ENCODE measurements around the gene CAPN1. TPM values are rescaled to one million over a fixed set of nuclear protein-coding genes. Genes with fewer than 3 reads are reported as not detected.

Gene CAPN1
- total and polyA plus RNA-seq, 8 donors, result 80.5 to 248 (median 88.0) TPM

DNA sequence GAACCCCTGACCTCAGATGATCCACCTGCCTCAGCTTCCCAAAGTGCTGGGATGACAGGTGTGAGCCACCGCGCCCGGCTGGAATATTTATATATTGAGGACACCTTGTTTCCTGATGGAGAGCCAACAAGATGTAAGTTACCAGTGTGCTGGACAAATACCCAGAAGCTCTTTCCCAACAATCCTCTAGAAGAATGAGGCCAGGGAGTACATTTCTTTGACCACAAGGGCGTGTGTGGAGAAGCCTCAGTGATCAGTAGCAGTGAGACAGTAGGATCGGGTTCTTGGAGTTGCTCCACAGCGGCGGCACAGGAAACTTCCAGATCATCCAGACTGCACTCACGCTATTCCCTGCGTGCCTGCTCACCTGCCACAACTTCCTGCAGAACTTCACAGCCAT is 69.7 kb downstream of the CAPN1 start:
- TF ChIP-seq, protein P1, sequence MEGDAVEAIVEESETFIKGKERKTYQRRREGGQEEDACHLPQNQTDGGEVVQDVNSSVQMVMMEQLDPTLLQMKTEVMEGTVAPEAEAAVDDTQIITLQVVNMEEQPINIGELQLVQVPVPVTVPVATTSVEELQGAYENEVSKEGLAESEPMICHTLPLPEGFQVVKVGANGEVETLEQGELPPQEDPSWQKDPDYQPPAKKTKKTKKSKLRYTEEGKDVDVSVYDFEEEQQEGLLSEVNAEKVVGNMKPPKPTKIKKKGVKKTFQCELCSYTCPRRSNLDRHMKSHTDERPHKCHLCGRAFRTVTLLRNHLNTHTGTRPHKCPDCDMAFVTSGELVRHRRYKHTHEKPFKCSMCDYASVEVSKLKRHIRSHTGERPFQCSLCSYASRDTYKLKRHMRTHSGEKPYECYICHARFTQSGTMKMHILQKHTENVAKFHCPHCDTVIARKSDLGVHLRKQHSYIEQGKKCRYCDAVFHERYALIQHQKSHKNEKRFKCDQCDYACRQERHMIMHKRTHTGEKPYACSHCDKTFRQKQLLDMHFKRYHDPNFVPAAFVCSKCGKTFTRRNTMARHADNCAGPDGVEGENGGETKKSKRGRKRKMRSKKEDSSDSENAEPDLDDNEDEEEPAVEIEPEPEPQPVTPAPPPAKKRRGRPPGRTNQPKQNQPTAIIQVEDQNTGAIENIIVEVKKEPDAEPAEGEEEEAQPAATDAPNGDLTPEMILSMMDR (IDR thresholded peaks at IDR 0.05), result no peak
- H3K4me3 ChIP-seq, result no peak overlapping the region
- no peak overlapping the region for H3K27ac ChIP-seq
- H3K36me3 ChIP-seq, result no peaks in the 10 kb centered on the region
- no peak for ATAC-seq
- intact Hi-C loops (cut with DNase I), result no loop called here
- H3K9me3 ChIP-seq, result no peaks in the 10 kb centered on the region
- no peak for DNase-seq
- no peaks in the 10 kb centered on the region for H3K27me3 ChIP-seq
- no peaks in the 10 kb centered on the region for H3K4me1 ChIP-seq

DNA sequence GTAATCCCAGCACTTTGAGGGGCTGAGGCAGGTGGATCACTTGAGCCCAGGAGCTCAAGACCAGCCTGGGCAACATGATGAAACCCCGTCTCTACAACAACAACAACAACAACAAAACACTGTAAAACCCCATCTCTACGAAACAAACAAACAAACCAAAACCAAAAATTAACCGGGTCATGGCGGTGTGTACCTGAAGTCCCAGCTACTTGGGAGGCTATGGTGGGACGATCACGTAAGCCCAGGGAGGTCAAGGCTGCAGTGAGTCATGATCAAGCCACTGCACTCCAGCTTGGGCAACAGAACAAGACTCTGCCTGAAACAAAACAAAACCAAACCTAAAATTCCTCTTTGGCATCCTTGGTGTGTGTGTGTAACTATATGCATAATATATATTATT is 73.0 kb downstream of the CAPN1 start:
- Histone ChIP-seq H3K4me3 (no peak overlapping the region), H3K27me3 (no peaks in the 10 kb centered on the region), H3K27ac (no peak overlapping the region), H3K36me3 (no peaks in the 10 kb centered on the region), H3K9me3 (no peaks in the 10 kb centered on the region), H3K4me1 (no peaks in the 10 kb centered on the region)
- ATAC-seq, result no peak
- TF ChIP-seq, protein P1 (IDR thresholded peaks at IDR 0.05), result no peak
- intact Hi-C loops (cut with DNase I), result no loop called here
- DNase-seq, result no peak

DNA sequence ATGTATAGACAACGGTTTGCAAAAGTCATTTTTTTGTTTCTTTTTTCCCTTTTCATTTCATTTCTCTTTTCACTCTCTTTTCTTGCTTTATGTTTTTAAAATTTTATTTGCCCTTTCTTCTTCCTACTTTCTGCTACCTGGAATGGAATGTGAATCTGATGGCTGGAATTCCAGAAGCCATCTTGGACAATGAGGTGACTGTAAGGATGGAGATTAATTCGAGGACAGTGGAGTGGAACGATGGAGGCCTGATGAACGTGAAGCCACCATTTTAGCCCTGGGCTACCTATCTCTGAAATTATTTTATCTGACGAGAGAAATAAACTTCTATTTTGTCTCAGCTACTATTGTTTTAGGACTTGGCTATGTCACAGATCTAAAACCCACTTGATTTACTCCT is 77.3 kb downstream of the CAPN1 start:
- H3K27me3 ChIP-seq, result no peaks in the 10 kb centered on the region
- H3K36me3 ChIP-seq, result no peaks in the 10 kb centered on the region
- DNase-seq (no peak), ATAC-seq (no peak)
- peaks cover 7 to 23% of the 10 kb centered on the region in 2 donors for H3K4me1 ChIP-seq
- H3K4me3 ChIP-seq, result no peak overlapping the region
- intact Hi-C loops (cut with DNase I), result no loop called here
- no peaks in the 10 kb centered on the region for H3K9me3 ChIP-seq
- no peak overlapping the region for H3K27ac ChIP-seq
- TF ChIP-seq, protein P1 (IDR thresholded peaks at IDR 0.05), result no peak

DNA sequence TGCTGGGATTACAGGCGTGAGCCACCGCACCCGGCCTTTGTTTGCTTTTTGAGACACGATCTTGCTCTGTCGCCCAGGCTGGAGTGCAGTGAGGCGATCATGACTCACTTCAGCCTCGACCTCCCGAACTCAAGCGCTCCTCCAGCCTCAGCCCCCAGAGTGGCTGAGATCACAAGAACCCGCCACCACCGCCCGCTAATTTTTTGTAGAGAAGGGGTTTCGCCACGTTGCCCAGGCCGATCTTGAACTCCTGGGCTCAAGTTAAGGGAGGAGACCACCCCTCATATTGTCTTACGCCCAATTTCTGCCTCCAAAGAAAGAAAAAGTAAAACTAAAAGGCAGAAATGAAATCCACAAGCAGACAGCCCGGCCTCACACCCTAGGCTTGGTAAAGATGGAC is 78.6 kb downstream of the CAPN1 start:
- no peaks in the 10 kb centered on the region for H3K27me3 ChIP-seq
- H3K4me3 ChIP-seq, result no peak overlapping the region
- TF ChIP-seq, protein P1 (IDR thresholded peaks at IDR 0.05), result no peak
- peaks cover 7 to 32% of the 10 kb centered on the region in 2 donors for H3K4me1 ChIP-seq
- intact Hi-C loops (cut with DNase I), result no loop called here
- H3K9me3 ChIP-seq, result no peaks in the 10 kb centered on the region
- H3K36me3 ChIP-seq, result peaks cover 0 to 6% of the 10 kb centered on the region in 2 donors
- ATAC-seq (no peak), DNase-seq (no peak)
- H3K27ac ChIP-seq, result no peak overlapping the region

DNA sequence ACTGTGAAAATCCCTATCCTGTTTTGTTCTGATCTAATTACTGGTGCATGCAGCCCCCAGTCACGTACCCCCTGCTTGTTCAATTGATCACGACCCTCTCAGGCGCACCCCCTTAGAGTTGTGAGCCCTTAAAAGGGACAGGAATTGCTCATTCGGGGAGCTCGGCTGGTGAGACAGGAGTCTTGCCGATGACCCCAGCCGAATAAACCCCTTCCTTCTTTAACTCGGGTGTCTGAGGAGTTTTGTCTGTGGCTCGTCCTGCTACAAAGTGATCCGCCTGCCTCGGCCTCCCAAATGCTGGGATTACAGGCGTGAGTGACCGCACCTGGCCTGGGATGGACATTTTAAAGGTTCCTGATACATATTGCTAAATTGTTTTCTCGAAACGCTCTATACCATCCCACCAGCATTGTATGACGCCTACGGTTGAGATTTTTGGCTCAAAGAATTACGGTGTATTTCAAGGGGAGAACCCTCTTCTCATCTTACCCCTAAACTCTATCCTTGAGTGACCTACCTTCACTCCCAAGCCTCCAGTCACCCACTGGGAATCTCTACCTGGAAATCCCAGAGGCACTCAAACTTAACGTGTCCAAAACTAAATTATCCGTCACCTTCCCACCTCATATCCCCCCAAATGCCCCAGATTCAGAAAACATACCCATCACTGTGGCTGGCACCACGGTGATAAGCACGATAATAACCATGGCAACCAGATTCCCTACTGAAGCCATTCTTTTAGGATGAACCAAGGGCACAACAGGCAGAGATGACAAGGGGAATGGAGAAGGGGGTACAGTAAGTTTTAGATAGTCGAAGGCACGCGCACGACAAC is 79.2 kb downstream of the CAPN1 start:
- intact Hi-C loops (cut with DNase I), result no loop called here
- DNase-seq (no peak), ATAC-seq (no peak)
- no peaks in the 10 kb centered on the region for H3K9me3 ChIP-seq
- no peaks in the 10 kb centered on the region for H3K27me3 ChIP-seq
- H3K27ac ChIP-seq, result peak overlapping the region; percentile 88 to 94
- peak overlapping the region; percentile 82 to 85 for H3K4me3 ChIP-seq
- peaks cover 0 to 11% of the 10 kb centered on the region in 2 donors for H3K36me3 ChIP-seq
- H3K4me1 ChIP-seq, result peaks cover 7 to 32% of the 10 kb centered on the region in 2 donors
- TF ChIP-seq, protein P1 (IDR thresholded peaks at IDR 0.05), result no peak

Other genes with a start within 250 kb of the CAPN1 start
- gene GPHA2, start 246.0 kb upstream of the CAPN1 start, total RNA-seq, result not detected
- gene GPHA2, start 246.0 kb upstream of the CAPN1 start, polyA plus RNA-seq (ENCODE audit: insufficient read length in 6 of 6), result under 1 TPM in 3 of 6 donors, not detected in 3; 0.25 to 0.60 (median 0.49) TPM
- not detected for gene MAJIN, start 209.8 kb upstream of the CAPN1 start, total RNA-seq
- under 1 TPM in 2 of 6 donors, not detected in 4; 0.11 to 0.14 TPM for gene MAJIN, start 209.8 kb upstream of the CAPN1 start, polyA plus RNA-seq (ENCODE audit: insufficient read length in 6 of 6)
- gene BATF2, start 185.0 kb upstream of the CAPN1 start, total RNA-seq, result 1 to 10 TPM; 3.2 to 8.1 TPM
- gene BATF2, start 185.0 kb upstream of the CAPN1 start, polyA plus RNA-seq (ENCODE audit: insufficient read length in 6 of 6), result 1 to 10 TPM; 2.6 to 3.7 (median 3.5) TPM
- 10 to 100 TPM; 85.3 to 89.9 TPM for gene ARL2, start 167.8 kb upstream of the CAPN1 start, total RNA-seq
- gene ARL2, start 167.8 kb upstream of the CAPN1 start, polyA plus RNA-seq (ENCODE audit: insufficient read length in 6 of 6), result 10 to 100 TPM; 42.2 to 58.3 (median 48.1) TPM
- gene SNX15, start 154.5 kb upstream of the CAPN1 start, total RNA-seq, result 10 to 100 TPM; 22.6 to 27.4 TPM
- 10 to 100 TPM; 22.0 to 26.3 (median 23.3) TPM for gene SNX15, start 154.5 kb upstream of the CAPN1 start, polyA plus RNA-seq (ENCODE audit: insufficient read length in 6 of 6)
- 10 to 100 TPM; 13.2 to 15.4 TPM for gene SAC3D1, start 140.7 kb upstream of the CAPN1 start, total RNA-seq
- gene SAC3D1, start 140.7 kb upstream of the CAPN1 start, polyA plus RNA-seq (ENCODE audit: insufficient read length in 6 of 6), result 10 to 100 TPM in 4 of 6 donors, 1 to 10 TPM in 2; 8.9 to 14.0 (median 11.1) TPM
- 10 to 100 TPM in 1 of 2 donors, 1 to 10 TPM in 1; 8.5 to 10.4 TPM for gene NAALADL1, start 123.4 kb upstream of the CAPN1 start, total RNA-seq
- gene NAALADL1, start 123.4 kb upstream of the CAPN1 start, polyA plus RNA-seq (ENCODE audit: insufficient read length in 6 of 6), result 10 to 100 TPM; 11.5 to 20.7 (median 15.4) TPM
- 10 to 100 TPM in 1 of 2 donors, 1 to 10 TPM in 1; 7.1 to 11.3 TPM for gene CDCA5, start 97.9 kb upstream of the CAPN1 start, total RNA-seq
- gene CDCA5, start 97.9 kb upstream of the CAPN1 start, polyA plus RNA-seq (ENCODE audit: insufficient read length in 6 of 6), result 10 to 100 TPM; 12.7 to 27.9 (median 17.1) TPM
- gene ZFPL1, start 97.7 kb upstream of the CAPN1 start, total RNA-seq, result 10 to 100 TPM; 32.6 to 36.4 TPM
- gene ZFPL1, start 97.7 kb upstream of the CAPN1 start, polyA plus RNA-seq (ENCODE audit: insufficient read length in 6 of 6), result 10 to 100 TPM; 24.9 to 30.4 (median 27.7) TPM
- gene VPS51, start 85.7 kb upstream of the CAPN1 start, total RNA-seq, result 10 to 100 TPM; 79.4 to 86.8 TPM
- 100 to 1,000 TPM in 4 of 6 donors, 10 to 100 TPM in 2; 97.2 to 143 (median 118) TPM for gene VPS51, start 85.7 kb upstream of the CAPN1 start, polyA plus RNA-seq (ENCODE audit: insufficient read length in 6 of 6)
- 10 to 100 TPM; 37.1 to 41.0 TPM for gene TM7SF2, start 70.1 kb upstream of the CAPN1 start, total RNA-seq
- 10 to 100 TPM; 16.1 to 25.5 (median 21.5) TPM for gene TM7SF2, start 70.1 kb upstream of the CAPN1 start, polyA plus RNA-seq (ENCODE audit: insufficient read length in 6 of 6)
- gene ZNHIT2, start 64.2 kb upstream of the CAPN1 start, total RNA-seq, result 10 to 100 TPM in 1 of 2 donors, 1 to 10 TPM in 1; 8.0 to 10.6 TPM
- 1 to 10 TPM; 3.1 to 6.2 (median 4.9) TPM for gene ZNHIT2, start 64.2 kb upstream of the CAPN1 start, polyA plus RNA-seq (ENCODE audit: insufficient read length in 6 of 6)
- gene FAU, start 59.8 kb upstream of the CAPN1 start, total RNA-seq, result 100 to 1,000 TPM; 621 to 685 TPM
- 1,000 to 10,000 TPM in 1 of 6 donors, 100 to 1,000 TPM in 5; 705 to 1,036 (median 867) TPM for gene FAU, start 59.8 kb upstream of the CAPN1 start, polyA plus RNA-seq (ENCODE audit: insufficient read length in 6 of 6)
- 10 to 100 TPM; 46.8 to 47.2 TPM for gene MRPL49, start 59.6 kb upstream of the CAPN1 start, total RNA-seq
- gene MRPL49, start 59.6 kb upstream of the CAPN1 start, polyA plus RNA-seq (ENCODE audit: insufficient read length in 6 of 6), result 10 to 100 TPM; 39.3 to 44.4 (median 41.9) TPM
- 10 to 100 TPM; 63.5 to 74.5 TPM for gene SYVN1, start 47.4 kb upstream of the CAPN1 start, total RNA-seq
- 10 to 100 TPM; 37.2 to 53.4 (median 45.2) TPM for gene SYVN1, start 47.4 kb upstream of the CAPN1 start, polyA plus RNA-seq (ENCODE audit: insufficient read length in 6 of 6)
- gene SPDYC, start 11.7 kb upstream of the CAPN1 start, total RNA-seq, result not detected
- not detected for gene SPDYC, start 11.7 kb upstream of the CAPN1 start, polyA plus RNA-seq (ENCODE audit: insufficient read length in 6 of 6)
- gene POLA2, start 80.0 kb downstream of the CAPN1 start, total RNA-seq, result 10 to 100 TPM in 1 of 2 donors, 1 to 10 TPM in 1; 9.4 to 19.2 TPM
- gene POLA2, start 80.0 kb downstream of the CAPN1 start, polyA plus RNA-seq (ENCODE audit: insufficient read length in 6 of 6), result 10 to 100 TPM; 19.3 to 30.2 (median 22.7) TPM
- gene CDC42EP2, start 132.9 kb downstream of the CAPN1 start, total RNA-seq, result 10 to 100 TPM; 11.6 to 18.5 TPM
- 10 to 100 TPM in 1 of 6 donors, 1 to 10 TPM in 5; 4.6 to 12.5 (median 8.5) TPM for gene CDC42EP2, start 132.9 kb downstream of the CAPN1 start, polyA plus RNA-seq (ENCODE audit: insufficient read length in 6 of 6)
- gene DPF2, start 151.9 kb downstream of the CAPN1 start, total RNA-seq, result 10 to 100 TPM; 47.4 to 51.4 TPM
- gene DPF2, start 151.9 kb downstream of the CAPN1 start, polyA plus RNA-seq (ENCODE audit: insufficient read length in 6 of 6), result 10 to 100 TPM; 85.0 to 94.8 (median 92.4) TPM
- gene TIGD3, start 172.8 kb downstream of the CAPN1 start, total RNA-seq, result under 1 TPM; 0.21 to 0.32 TPM
- under 1 TPM in 5 of 6 donors, not detected in 1; 0.14 to 0.39 (median 0.24) TPM for gene TIGD3, start 172.8 kb downstream of the CAPN1 start, polyA plus RNA-seq (ENCODE audit: insufficient read length in 6 of 6)
- 1 to 10 TPM; 8.4 to 9.8 TPM for gene SLC25A45, start 200.7 kb downstream of the CAPN1 start, total RNA-seq
- gene SLC25A45, start 200.7 kb downstream of the CAPN1 start, polyA plus RNA-seq (ENCODE audit: insufficient read length in 6 of 6), result 10 to 100 TPM; 10.7 to 17.0 (median 12.8) TPM
- 10 to 100 TPM; 31.7 to 31.9 TPM for gene FRMD8, start 204.7 kb downstream of the CAPN1 start, total RNA-seq
- gene FRMD8, start 204.7 kb downstream of the CAPN1 start, polyA plus RNA-seq (ENCODE audit: insufficient read length in 6 of 6), result 10 to 100 TPM; 15.8 to 22.2 (median 19.3) TPM
- gene NEAT1, start 240.9 kb downstream of the CAPN1 start, total RNA-seq, result 1,000 to 10,000 TPM; 1,146 to 1,441 TPM
- 100 to 1,000 TPM; 106 to 190 (median 144) TPM for gene NEAT1, start 240.9 kb downstream of the CAPN1 start, polyA plus RNA-seq (ENCODE audit: insufficient read length in 6 of 6)

All from left lung (tissue), 10 donors.